GM21529 (cell line): ENCODE data around the gene CDH26.
"Not testable (repeated sequence)": the region's sequence is repeated elsewhere in the genome, so short reads cannot be mapped to it uniquely, and the experiment has no call there.

Experiments
- ATAC-seq: cut with Tn5 transposase; IDR thresholded peaks from one replicate; pipeline ENCODE4 v1.9.1; 2021; ENCODE audit not compliant: unreplicated experiment

The CDH26 gene

GRCh38 chr20:59940129-59940955, 17.9 kb upstream of the CDH26 start, which contains the start of the genes FAM217B and PPP1R3D:
Gene FAM217B, plus strand, starts transcription at chr20:59940389. Its CDS starts 3,555 bp downstream, at chr20:59943944.
Gene PPP1R3D, minus strand, starts transcription at chr20:59940305. Its CDS starts 374 bp downstream, at chr20:59939931.
- ATAC-seq: peak; percentile 90

DNA sequence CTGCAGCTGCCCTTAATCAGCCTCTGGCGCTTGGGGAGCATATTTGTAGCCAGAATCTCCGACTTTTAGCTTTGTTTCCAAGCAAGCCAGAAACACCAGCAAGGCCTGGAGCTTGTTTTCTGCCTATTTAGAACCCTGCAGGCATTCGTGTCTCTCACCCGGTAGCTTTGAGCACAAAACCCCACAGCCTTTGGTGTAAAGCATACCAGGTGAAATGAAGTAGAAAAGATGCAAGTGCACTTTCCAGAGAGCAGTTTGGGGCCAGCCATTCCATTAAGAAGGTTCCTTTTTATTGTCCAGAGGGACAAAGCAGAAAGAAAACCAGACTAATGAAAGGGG, 17.3 kb upstream of the CDH26 start:
- no peak for ATAC-seq

DNA sequence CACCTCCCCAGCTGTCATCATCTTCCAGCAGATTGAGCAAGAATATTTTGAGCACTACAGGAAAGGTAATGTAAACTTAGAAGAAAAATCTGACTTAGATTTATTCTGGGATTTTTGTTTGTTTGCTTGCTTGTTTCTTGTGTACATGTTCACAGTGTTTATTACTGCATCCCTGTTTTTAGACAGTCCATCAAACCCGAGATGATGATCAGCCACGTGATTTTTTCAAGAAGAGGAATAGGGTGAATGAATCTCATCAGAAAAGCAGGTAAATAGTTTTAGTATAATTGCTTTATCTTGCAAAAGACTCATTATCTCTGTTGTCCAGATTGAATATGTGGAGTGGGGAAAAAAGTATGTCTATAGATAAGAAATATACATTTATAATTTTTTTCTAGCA, 16.0 kb upstream of the CDH26 start:
- no peak for ATAC-seq

DNA sequence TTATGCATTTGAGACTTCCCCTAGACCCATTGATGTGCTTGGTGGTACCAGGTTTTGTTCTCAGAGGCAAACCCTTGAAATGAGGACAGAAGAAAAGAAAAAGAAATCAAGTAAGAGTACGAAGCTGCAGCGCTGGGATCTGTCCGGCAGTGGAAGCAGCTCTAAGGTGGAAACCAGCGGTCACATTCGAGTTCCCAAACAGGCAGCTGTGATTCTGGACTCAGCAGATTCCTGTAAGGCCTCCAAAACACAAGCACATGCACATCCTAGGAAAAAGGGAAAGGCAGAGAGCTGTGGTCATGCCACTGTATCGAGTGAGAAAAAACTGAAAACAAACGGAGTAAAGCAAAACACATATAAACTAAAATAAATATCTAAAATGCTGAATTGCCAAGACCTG, 13.5 kb upstream of the CDH26 start:
- no peak for ATAC-seq

DNA sequence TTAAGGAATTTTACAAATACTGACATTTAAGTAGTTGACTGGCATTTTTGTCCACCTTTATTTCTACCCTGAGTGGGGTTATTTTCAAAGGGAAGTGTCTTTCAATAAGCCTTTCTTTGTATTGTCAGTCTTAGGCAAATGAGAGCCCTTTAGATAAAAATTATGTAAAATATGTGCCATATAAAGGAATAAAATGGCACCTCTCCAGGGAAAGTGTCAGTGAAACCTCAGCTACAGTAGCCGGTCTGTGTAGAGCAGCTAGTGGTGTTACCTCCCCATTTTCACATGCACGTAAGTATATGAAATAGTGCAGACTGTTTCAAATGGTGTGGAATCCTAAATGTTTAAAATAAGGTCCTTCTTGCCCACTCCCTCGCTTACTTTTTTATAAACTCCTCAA, 13.0 kb upstream of the CDH26 start:
- no peak for ATAC-seq

GRCh38 chr20:59945731-59946130, 12.5 kb upstream of the CDH26 start:
- ATAC-seq: no peak

GRCh38 chr20:59947376-59947775, 10.8 kb upstream of the CDH26 start:
- ATAC-seq: no peak

DNA sequence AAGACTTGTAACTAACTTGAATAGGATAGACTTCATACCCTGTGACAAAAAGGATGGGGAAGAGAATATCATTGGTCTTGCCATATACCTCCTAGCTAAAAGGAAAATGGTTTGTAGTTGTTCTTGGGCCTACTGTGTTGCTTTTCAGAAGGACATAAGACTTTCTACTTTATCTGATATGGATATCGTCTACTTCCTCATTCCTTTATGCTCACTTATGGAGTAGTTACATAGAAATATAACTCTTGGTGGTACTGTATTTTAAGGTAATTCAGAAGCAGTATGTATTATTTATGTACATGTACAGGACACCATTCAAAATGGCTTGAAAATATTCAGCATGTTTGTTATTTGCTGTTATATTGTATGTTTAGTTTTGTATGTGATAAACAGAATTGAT, 10.0 kb upstream of the CDH26 start:
- no peak for ATAC-seq

GRCh38 chr20:59948828-59949720, 9.1 kb upstream of the CDH26 start:
- ATAC-seq: peak; percentile 77

GRCh38 chr20:59949911-59950310, 8.3 kb upstream of the CDH26 start:
- no peak for ATAC-seq

GRCh38 chr20:59954718-59955117, 3.5 kb upstream of the CDH26 start:
- no peak for ATAC-seq

GRCh38 chr20:59955131-59955796, 3.0 kb upstream of the CDH26 start:
- ATAC-seq: no peak

GRCh38 chr20:59957568-59957967, 655 bp upstream of the CDH26 start:
- ATAC-seq: not testable (repeated sequence)

DNA sequence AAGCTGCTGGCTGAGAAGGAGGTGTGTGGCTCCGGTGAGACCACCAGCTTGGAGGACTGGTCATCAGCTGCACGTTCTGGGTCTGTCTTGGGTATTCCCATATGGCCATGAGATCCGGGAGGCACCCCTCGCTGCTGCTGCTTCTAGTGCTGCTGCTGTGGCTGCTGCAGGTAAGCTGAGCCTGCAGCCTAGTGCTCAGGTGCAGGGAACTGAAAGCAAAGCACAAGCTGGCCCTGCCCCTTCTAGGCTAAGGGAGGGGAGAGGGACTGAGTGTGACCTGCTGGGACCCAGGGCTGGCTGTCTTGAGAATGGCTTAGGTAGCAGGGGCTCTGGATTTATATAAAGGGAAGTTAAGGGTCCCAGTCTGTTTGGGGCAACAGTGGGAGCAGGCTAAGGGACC, 403 bp downstream of the CDH26 start:
- ATAC-seq: no peak

DNA sequence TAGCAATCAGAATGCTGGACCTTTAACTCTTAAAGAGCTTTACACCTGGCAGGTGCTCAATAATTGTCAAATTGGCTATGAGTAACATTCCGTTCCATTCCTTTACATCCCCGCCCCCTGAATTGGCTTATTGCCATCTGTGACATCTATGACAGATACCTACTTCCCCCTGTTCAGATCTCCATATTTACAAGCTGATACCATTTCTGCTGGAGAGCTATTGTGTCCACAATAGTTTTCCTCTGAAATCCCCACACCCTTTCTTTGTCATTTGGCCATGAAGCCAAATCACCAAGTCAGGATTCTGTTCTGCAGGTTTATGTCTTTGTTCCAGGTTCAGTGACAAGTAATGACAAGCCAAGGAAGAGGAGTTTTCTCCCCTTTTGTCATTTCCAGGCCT, 3.2 kb downstream of the CDH26 start:
- ATAC-seq: no peak

DNA sequence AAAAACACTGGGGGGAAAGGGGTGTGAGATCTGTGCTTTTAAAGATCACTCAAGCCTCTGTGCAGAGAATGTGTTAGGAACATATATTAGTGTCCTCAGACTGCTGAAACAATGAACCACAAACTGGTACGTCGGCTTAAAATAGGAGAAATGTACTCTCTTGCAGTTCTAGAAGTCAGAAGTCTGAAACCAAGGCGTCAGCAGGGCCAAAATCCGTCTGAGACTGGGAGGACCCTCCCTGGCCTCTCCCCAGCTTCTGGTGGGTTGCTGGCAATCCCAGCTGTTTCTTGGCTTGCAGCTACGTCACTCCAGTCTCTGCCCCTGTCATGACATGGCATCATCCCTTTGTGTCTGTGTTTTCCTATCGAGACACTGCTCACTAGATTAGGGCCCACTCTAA, 3.9 kb downstream of the CDH26 start:
- no peak for ATAC-seq

DNA sequence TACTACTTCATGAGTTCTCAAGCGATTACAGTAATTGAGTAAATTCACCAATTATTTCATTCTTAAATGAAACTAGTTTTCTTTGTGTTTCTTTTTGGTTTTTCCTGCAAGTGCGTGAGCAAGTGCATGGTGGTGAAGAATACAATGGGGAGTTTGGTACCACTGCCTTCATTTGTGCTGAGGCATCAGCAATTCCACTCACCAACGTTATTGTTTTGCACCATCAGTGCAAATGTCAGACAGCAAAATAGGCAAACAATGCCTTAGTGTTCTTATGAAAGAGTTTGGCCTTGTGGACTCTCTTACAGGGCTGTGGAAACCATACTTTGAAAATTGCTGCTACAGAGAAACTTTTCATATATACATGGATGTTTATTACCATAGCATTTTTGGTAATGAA, 8.2 kb downstream of the CDH26 start:
- no peak for ATAC-seq

DNA sequence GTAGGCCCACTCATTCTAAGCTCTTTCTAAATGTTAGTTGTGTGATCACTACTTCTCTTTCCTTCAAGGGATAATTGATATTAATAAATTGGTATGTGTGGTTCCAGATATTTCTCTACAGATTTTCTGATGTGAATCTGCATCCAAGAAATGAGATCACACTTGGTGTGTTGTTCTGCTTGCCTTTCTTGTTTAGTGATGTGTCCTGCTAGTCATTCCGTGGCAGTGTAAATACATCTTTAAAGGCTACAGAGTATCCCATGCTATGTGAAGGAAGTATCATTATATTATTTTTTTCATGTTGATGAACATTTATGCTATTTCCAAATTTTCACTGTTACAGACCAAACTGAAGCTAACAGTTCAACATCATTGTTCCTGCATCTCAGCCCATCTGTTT, 13.2 kb downstream of the CDH26 start:
- ATAC-seq: no peak

DNA sequence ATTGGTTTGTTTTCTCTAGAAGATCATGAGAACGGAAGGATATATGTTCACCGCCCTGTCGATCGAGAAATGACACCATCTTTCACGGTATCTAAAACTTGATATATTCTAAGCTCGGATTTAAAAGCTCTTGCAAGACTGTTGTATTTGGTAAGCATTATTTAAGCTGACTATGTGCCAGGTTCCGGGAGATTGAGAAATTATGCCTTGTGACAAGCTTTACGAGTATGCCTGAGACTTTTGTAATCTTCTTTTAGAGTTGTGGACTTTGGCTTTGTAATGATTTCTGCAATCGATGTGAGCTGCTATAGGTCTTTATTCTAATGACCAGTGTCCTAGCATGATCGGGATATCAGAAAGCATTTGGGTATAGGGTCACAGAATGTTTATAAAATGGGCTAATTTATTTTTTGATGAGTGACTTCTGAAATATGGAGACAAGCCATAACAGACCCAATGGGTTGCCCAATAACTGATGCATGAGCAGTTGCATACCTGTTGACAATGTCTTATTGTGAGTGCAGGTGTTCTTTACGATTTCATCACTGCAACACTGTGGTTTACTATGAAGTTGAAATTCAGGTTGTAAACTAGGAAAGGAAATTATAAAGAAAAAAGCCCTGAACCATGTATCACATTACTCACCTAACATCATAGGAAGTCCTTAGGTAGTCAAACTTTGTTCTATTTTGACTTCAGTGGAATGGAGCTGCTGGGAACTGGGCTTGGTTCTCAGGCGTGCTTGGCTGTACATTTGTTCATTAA, 14.0 kb downstream of the CDH26 start:
- ATAC-seq: no peak

DNA sequence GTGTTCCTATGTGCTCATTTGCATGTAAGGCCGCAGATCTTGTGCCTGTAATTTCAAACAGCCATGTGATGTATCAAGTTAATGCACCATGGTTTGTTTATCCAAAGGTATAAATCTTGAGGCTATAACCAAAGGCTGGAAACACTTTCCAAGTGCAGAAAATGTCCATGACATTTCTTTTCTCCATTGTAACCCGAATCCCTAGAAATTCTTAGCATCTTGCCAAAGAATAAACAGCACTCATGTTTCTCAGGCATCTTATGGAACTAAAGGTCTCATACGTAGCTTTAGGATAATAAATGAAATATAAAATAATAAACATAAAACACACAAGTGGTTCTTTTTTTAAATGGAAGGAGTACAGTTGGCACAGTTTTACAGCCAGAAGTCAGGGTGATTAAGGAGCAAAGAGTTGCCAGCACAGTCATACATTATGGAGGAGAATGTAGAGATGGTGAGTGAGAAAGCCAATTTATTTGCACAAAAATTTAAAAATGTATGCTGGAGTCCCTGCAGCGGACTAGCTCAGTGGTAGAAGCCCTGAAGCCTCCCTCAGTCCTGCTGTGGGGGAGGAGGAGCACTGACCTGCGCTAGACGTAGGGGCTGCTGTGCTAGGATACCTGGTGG, 18.0 kb downstream of the CDH26 start:
- no peak for ATAC-seq
